Glomerular visceral epithelial cell (primary cell): Measurements from ENCODE around the gene ANKAR.
A peak's percentile ranks its signal among the peaks of the same experiment; 100 is the strongest.
"Not testable (repeated sequence)": the region's sequence is repeated elsewhere in the genome, so short reads cannot be mapped to it uniquely, and the experiment has no call there.

Experiments used
- DNase-seq: peaks from one replicate; pipeline ENCODE4 v3.0.0-alpha.2; 2016; ENCODE audit errors: extremely low spot score

Gene ANKAR, protein sequence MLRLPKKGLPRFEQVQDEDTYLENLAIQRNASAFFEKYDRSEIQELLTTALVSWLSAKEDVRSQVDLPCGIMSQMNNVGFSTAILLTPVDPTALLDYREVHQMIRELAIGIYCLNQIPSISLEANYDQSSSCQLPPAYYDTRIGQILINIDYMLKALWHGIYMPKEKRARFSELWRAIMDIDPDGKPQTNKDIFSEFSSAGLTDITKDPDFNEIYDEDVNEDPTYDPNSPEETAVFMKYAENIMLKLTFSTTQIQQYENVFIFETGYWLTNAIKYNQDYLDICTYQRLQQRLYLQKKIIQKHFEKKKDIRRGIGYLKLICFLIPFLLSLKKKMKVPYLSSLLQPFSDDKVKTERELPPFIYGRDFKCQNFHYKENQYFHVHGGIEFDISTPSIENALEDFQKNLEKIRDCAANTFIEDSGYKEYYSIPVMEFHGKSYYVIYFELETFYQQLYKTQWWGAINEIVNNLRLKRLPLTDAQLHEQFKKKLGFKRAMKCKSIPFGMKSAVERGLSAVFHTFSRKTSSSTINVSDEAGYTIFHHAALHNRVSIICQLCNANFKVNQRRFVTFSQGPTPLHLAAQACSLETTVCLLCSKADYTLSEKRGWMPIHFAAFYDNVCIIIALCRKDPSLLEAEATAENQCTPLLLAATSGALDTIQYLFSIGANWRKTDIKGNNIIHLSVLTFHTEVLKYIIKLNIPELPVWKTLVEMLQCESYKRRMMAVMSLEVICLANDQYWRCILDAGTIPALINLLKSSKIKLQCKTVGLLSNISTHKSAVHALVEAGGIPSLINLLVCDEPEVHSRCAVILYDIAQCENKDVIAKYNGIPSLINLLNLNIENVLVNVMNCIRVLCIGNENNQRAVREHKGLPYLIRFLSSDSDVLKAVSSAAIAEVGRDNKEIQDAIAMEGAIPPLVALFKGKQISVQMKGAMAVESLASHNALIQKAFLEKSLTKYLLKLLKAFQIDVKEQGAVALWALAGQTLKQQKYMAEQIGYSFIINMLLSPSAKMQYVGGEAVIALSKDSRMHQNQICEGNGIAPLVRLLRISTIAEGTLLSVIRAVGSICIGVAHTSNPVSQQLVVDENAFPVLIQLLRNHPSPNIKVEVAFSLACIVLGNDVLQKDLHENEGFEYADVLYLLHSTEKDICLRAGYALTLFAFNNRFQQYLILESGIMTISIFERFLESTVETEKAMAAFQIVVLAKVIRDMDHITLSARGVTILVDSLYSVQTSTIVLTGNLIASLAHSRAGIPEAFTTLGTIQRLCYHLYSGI (N-terminal part only)

DNA sequence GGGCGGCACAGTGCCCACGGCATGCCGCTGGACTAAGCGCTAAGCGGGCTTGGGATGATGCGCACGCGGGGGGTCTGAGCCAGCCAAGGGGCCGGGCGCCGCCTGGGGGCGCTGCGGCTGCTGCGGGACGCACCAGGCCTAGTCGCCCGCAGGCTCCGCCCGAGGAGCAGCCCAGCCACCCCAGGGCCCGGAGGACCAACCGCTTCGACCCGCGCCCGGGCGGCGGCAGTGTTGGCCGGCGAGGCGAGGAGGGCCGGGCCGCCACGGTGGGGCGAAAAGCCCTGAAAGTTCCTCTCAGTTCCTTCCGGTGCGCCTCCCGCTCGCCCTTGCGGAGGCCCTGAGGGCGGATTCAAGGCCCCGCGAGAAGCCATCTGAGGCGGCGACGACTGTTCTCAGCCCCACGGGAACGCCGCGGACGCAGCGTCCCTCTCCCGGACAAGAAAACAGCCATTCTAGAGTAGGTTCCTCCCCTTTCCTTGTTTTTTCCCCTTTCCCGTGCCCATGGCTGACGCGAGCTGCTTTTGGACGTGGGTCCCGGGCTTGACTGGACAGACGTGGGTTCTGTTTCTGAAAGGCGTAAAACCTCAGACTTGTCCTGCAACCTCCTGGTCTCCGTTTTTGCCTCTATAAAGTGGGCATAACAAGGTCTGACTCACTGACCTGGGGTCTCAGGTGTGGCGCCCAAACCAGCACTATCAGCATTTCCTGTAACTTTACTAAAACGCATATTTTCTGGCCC is at the start of gene ANKAR:
ANKAR (plus strand) TSS at position 297 of the 739 bp plus-strand sequence. CDS start 1,821 bp downstream, outside the sequence.
- DNase-seq = peak; percentile 95

DNA sequence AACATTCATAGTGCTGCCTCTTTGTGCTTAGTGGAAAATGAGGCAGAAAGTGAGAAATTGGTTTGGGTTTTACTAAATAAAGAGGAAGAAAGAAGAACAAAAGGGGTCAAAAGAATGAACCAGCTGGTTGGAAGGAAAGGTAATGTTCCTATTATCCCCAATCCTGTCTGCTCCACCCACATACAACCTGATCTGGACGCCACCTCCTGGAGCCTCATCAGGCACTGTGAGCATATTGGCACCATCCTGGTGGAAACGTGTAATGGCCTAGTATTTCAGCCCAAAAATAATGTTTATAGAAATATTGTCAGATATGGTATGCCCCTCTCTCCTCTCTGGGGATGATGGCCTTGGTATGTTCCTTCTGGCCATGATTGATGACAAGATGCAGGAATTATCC is 48.8 kb upstream of the ANKAR start:
- no peak for DNase-seq

DNA sequence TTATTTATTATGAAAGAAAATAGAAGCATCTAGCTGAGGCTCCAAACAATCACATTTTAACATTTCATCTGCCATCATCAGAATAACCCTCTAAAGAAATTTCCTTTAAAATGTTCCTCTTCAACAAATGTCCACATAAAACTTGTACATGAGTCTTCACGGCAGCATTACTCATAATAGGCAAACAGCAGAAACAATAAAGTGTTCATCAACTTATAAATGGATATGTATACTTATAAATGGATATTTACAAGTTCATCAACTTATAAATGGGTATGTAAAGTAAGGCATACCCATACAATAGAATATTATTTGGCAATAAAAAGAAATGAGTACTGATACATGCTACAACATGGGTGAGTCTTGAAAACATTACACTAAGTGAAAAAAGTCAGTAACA is 46.7 kb upstream of the ANKAR start:
- DNase-seq = no peak

DNA sequence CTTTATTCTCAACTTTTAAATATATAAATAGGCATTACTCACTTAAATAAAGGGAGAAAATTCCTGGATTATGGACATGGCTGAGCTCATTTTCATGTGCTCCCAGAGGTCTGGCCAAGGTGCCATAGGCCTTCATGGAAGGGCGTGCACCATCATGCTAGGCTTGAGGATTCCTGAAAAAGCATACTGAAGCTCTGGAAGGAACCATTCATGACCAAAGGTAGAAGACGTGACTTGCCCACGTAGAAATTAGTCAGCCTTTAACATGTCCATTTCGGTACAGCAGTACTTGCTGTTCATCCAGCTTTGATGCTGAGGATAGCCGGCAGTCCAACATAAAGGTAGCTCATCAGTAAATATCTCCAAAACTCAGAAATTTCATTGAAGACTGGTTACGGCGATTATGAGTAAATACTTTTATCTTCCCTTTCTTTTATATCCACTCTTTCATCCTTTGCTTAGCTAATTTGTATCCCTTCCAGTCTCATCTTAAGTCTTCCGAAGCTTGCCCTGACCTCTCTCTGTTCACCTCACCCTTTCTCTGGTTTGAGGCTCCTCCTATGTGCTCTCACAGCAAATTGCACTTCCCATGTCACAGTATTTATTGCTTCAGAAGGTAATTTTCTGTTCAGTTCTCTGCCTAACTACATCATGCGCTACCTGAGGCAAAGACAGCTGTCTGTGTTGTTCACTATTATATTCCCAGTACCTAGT is 45.5 kb upstream of the ANKAR start:
- DNase-seq = no peak

DNA sequence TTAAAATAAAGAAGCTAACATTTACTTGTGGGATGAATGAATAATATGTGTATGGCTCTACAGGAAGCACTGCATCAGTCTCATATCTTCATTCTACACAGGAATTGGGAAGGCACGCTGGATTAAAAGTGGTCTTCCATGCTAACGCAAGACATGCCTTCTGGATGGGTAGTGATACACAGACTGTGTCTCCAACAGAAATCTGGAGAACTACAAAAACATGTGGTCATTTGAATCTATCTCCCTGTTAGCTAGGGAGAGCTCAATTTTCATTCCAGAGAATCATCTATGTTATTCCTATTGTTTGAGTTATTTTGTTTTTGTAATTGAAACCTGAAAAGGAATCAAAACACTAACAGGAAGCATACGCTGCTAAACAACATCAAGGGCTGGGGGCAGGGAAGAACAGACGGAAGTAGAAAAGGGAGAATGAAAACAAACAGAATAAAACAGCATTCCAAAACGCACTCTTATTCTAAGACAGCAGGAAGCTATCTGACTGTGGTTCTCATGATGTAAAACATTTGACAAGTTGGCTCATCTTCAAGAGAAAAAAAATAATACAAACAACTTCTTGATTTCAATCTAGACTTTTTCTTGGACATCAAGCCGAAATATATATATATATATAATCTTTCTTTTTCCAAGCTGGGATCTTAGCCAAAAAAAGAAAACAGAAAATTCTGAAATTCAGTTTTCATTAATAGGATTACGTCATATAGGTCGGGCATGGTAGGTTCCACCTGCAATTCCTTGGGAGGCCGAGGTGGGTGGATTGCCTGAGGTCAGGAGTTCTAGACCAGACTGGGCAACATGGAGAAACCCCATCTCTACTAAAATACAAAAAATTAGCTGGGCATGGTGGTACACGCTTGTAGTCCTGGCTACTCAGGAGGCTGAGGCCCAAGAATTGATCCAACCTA is 44.7 kb upstream of the ANKAR start:
- no peak for DNase-seq

DNA sequence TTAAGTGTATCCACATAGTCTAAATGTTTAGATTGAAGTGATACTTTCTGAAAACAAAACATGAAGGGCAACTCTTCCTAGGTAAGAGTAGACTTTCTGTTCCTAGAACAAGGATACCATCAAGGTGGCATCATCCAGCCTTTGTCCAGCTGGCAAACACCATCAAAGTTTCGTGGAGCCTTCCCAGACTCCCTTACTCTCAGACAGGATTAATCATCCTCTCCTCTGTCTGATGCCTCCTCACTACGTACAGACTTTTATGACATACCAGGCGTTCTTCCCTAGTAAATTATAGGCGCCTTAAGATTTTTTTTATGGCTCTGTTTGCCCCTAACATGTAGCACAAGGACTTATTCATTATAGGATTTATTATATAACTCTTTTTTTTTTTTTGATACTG is 42.6 kb upstream of the ANKAR start:
- no peak for DNase-seq

DNA sequence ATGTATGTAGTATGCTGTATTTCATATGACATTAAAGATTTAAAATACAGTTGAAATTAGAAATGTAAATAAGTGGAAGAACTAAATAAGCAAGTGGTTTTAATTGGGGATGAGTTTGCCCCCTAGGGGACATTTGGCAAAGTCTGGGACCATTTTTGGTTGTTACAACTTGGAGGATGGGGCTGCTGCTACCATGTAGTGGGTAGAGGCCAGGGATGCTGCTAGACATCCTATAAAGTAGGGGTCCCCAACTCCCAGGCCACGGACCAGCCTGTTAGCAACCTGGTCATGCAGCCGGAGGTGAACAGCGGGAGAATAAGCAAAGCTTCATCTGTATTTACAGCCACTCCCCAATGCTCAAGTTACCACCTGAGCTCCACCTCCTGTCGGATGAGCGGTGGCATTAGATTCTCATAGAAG is 41.1 kb upstream of the ANKAR start:
- DNase-seq = no peak

DNA sequence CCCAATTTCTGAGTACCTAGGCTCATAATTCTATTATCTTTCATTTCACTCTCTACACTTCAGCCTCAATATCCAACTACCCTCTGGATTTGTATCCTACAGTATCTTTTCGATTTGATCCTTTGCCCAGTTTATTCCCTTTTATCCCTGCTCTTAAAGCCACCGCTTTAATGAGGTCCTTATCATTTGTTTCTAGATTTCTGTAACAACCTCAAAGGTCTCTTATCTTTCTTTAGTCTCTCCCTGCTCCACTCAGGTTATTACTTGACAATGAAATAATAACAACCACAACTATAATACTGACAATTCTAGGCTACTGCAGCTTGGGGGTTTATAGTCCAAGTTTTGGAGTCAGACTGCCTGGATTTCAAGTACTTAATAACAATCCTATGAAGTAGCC is 39.1 kb upstream of the ANKAR start:
- DNase-seq = no peak

DNA sequence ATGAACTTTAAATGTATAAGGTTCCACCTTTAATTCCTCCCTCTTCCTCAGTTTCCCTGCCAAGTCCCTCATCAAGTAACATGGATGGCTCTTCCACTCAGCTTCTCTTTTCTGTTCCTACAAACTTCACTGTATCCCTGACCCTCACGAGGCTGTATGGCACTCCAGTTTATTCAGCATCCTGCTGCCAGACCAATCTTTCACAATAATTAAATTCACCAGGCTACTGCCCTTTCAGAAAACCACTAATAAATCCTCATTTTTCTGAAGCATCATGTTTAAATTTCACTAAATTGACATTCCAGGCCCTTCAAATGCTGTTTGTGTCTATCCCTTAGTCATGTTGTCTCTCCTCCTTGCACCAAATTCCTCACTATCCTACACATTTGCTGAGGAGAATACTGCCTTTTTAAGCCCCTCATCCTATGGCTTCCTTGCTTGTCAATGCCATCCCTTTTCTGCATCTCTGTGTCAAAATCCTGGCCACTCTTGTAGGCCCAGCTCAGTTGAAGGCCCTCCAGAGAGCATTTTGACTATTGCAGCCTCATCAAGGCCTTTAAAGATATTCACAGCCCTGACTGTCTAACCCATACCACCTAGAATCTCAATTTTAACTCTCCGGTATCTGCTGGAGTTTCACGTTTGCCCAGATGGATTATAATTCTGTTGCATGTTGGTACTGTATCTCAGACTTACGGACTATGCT is 36.0 kb upstream of the ANKAR start:
- DNase-seq = no peak

DNA sequence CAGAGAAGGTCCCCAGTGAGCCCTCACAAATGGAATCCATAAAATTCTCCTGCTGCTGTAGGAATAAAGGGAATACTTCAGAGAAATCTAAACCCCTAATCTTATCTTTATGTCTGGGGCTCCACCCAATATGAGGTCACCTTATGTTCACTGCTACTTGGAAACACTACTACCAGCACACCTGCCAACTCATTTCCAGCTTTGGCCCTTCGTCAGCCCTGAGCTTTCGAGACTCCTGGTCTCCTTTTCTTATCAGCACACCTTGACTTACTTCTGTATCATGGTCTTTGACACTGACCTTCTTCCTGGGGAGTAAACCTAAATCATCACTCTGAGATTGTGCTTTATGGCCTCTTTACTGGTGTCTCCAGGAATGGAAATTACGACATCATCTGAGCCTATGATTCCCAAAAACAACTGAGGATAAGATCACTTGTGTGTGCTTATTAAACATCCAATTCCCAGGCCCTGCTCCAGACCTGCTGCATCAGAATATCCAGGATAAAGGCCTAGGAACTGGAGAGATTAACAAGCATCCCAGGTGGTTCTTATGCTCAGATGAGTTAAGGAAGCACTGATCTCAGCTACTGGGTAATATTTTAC is 35.4 kb upstream of the ANKAR start:
- DNase-seq = no peak

DNA sequence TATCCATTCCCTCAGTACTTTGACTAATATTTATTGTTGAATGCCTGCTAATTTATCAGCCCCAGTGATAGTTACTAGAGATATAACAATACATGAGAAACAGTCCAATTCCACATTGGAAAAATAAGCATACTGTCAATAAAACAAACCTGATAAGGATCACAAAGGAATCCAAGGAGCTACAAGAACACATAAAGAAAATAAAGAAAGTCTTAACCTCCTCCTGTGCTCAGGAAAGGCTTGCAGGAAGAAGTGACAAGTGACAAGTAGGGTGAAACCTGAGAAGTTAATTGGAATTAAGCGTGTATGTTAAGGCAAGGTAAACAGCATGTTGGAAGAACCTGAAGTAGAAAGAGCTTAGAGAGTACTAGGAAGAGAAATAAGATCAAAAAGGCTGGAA is 33.5 kb upstream of the ANKAR start:
- no peak for DNase-seq

DNA sequence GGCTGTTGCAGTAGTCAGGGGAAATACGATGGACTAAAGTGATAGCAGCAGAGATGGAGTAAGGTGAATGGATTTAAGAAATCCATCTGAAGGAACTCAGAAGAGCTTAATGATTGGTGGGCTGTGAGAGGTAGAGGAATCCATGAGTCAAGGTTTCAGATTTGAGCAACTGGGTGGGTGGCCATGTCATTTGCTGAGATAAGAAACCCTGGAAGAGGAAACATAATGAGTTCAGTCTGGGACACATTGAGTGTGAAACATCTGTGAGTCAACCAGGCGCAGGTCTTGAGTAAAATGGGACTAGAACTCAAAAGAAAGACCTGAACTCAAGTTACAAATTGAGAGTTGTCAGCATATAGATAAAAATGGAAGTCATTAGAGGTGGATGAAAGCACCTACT is 32.9 kb upstream of the ANKAR start:
- DNase-seq = no peak

DNA sequence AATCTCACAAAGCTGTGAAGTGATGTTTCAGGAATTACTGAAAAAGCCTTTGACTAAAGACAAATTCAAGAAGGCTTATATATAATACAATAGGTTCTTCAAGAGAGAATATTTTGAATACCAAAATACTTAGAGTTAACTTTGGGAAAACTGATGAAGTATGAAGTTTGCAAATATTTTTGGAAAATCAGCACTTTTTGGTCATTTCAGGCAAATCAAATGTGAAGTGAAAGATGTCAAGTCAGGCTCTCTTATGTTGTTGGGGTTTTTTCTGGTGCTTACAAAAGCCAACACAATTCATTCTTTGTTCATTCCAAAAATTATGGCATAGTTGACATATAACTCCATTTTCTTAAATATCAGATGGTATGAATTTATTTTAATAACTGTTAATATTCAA is 27.9 kb upstream of the ANKAR start:
- no peak for DNase-seq

DNA sequence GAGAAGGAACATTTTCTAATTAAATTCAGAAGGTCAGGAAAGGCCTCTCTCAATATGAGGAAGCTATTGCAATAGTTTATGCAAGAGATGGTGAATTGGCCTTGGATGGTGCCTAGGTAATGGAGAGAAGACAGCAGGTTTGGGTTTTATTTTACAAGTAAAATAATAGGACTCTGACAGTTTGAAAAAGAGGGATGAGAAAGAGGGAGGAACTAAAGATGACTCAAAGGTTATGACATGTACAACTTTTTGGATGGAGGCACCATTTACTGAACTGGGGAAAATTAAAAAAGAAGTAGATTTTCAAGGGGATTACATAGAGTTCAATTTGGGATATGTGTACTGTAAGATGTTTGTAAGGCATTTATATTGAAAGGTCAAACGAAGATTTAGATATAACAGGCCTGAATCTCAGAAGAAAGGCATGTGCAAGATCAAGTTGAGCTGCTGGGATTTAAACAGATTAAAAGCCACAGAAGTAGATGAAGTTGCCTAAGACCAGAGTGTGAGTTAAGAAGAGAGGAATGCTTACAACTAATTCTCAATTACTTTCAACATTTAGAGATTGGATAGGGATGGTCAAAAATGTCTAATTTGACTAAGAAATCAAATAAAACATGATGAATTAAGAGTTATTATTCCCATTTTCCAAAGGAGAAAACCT is 25.5 kb upstream of the ANKAR start:
- DNase-seq = no peak

DNA sequence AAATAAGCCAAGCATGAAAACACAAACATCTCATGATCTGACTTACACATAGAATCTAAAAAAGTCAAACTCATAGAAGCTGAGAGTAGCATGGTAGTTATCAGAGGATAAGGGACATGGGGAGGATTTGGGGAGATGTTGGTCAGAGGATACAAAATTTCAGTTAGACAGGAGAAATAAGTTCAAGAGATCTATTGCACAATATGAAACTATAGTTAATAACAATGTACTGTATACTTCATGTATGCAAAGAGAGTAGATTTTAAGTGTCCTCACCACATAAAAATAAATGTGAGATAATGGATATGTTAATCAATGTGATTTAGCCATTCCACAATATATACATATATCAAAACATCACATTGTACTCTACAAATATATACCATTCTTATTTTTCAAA is 23.2 kb upstream of the ANKAR start:
- DNase-seq = no peak

DNA sequence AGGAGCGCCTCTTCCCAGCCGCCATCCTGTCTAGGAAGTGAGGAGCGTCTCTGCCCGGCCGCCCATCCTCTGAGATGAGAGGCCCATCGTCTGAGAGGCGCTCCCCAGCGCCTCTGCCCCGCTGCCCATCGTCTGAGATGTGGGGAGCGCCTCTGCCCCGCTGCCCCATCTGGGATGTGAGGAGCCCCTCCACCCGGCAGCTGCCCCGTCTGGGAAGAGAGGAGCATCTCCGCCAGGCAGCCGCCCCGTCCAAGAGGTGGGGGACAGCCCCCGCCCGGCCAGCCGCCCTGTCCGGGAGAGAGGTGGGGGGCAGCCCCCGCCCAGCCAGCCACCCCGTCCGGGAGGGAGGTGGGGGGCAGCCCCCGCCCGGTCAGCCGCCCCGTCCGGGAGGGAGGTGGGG is 21.0 kb upstream of the ANKAR start:
- not testable (repeated sequence) for DNase-seq

DNA sequence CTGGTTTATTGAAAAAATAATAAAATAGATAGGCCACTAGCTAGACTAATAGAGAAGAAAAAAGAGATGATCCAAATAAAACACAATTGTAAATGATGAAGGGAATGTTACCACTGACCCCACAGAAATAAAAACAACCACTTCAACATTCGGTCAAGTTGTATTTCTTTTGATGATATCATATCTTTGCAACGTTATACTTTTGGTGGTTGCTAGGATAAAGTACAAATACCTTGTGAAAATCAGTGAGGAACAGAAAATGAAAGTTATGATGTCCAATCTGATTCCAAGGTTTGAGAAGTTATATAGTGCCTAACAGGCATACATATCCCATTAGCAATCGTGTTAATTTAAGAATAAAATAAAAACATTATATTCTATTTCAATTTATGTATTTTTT is 19.8 kb upstream of the ANKAR start:
- no peak for DNase-seq

DNA sequence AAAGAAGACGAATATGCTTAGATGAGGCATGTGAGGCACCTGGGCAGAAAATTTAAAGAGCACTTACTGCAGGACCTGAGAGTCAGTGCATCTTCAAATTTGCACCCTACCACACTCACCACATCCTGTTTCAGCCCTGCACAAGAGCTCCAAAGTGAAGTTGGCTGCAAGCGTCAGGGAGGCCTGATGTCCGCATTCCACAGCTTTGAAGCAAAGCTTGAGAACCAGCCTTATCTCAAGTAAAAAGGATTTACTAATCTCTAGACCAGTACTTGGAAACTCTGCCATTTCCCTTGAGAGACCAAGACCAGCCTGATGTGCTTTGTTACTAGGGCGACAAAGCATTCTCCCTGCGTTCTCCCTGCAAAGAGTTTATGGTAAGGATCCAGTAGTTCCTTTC is 16.6 kb upstream of the ANKAR start:
- DNase-seq = no peak
